ENCODE results near the gene SLC25A23.

DNA sequence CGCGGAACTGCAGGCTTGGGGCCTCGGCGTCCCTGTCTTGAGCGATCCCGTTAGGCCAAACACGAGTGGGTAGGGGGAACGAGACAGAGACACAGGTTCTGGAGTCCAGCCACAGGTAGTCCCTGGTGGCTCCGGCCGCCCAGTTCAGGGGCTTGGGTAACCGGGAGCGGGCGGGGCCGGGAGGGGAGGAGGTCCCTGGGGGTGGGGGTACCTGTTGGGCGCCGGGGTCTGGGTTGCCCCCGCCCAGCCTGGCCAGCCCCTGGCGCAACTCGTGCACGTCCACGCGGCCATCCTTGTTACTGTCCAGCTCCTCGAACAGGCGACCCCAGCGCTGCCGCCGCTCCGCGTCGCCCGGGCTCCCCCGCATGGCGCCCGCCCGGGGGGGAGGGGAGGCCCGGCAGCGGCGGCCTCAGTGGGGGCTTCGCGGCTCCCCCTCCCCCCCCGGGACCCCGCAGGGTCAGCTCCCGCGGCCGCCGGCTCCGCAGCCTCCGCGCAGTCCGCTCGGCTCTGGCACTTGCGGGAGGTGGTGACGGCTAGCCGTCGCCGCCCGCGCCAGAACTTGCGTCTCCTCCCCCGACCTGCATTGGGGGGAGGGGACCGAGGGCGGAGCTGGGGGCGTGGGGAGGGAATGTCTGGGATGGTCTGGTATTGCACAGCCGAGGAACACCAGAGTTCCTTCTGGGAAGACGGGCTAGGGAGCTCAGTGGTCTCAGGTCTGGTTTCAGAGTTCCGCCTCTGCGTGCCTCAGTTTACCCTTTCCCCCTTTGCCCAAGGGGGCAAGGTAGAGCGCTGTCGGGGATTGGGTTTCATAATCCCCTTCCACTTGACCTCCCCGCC is at the start of gene SLC25A23:
- TF ChIP-seq, protein P1, sequence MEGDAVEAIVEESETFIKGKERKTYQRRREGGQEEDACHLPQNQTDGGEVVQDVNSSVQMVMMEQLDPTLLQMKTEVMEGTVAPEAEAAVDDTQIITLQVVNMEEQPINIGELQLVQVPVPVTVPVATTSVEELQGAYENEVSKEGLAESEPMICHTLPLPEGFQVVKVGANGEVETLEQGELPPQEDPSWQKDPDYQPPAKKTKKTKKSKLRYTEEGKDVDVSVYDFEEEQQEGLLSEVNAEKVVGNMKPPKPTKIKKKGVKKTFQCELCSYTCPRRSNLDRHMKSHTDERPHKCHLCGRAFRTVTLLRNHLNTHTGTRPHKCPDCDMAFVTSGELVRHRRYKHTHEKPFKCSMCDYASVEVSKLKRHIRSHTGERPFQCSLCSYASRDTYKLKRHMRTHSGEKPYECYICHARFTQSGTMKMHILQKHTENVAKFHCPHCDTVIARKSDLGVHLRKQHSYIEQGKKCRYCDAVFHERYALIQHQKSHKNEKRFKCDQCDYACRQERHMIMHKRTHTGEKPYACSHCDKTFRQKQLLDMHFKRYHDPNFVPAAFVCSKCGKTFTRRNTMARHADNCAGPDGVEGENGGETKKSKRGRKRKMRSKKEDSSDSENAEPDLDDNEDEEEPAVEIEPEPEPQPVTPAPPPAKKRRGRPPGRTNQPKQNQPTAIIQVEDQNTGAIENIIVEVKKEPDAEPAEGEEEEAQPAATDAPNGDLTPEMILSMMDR (IDR thresholded peaks at IDR 0.05): no peak
- peak; percentile 24 to 43 for TF ChIP-seq POLR2A (IDR thresholded peaks at IDR 0.05)
- TF ChIP-seq EP300 (IDR thresholded peaks at IDR 0.05): no peak
